ENCODE results near the gene HOXA6. TPM values are rescaled to one million over a fixed set of nuclear protein-coding genes. Genes with fewer than 3 reads are reported as not detected.

HOXA6 gene
- total and polyA plus RNA-seq, 2 donors (not counting 1 experiment from before 2014, with no cell fraction given), result 0.18 to 0.49 TPM

- DNase-seq (peak; percentile 49), ATAC-seq (ENCODE audit: low read depth) (no peak)
- no peak for TF ChIP-seq EZH2 (IDR thresholded peaks at IDR 0.05; ENCODE audit: borderline replicate concordance, insufficient read depth, low read depth, low read length, poor library complexity, severe bottlenecking)
- TF ChIP-seq CTCF (IDR thresholded peaks at IDR 0.05), result no peak
- H3K27ac ChIP-seq (ENCODE audit: low read length in 2 of 2), result peak overlapping the region in 1 of 2 donors; percentile 2
- no peaks in the 10 kb centered on the region for H3K9me3 Mint-ChIP-seq (ENCODE audit: insufficient read depth)
- H3K9ac ChIP-seq (ENCODE audit: low read length), result peak overlapping the region; percentile 91
- H2AFZ ChIP-seq (ENCODE audit: insufficient read depth, low read depth, low read length, poor library complexity, severe bottlenecking), result peak overlapping the region; percentile 93
- H3K27me3 ChIP-seq (replicated peaks in 1 of 4; ENCODE audit: control extremely low read depth in 1 of 4, control insufficient read depth in 3 of 4, insufficient read depth in 4 of 4, low read length in 3 of 4), result peaks cover 0 to 80% (median 49%) of the 10 kb centered on the region in 4 experiments
- peaks cover 35% of the 10 kb centered on the region for H3K4me1 Mint-ChIP-seq
- intact Hi-C loops (cut with micrococcal nuclease), result loop anchor here (1.0 to 5.0 kb wide), 6 partner anchors 34 to 1235 kb away; partner anchors contain the start of gene SKAP2
- peak overlapping the region; percentile 97 for H3K4me2 ChIP-seq (replicated peaks; ENCODE audit: low read depth, low read length, poor library complexity, severe bottlenecking)
- no peaks in the 10 kb centered on the region for H3K36me3 ChIP-seq (replicated peaks in 1 of 2; ENCODE audit: control extremely low read depth in 1 of 2, control insufficient read depth in 1 of 2, extremely low read depth in 1 of 2, insufficient read depth in 2 of 2, low read length in 1 of 2)
- ChIA-PET CTCF (interaction anchor here (0.7 to 1.0 kb wide), 4 partner anchors 54 to 416 kb away, joined by 3 to 4 read pairs (median 4); no protein-coding TSS in a partner anchor), POLR2A (interaction anchor here (0.6 to 0.7 kb wide), 2 partner anchors 433 to 1458 kb away, joined by 5 to 11 read pairs; no protein-coding TSS in a partner anchor)
- H3K79me2 ChIP-seq (ENCODE audit: control insufficient read depth, insufficient read depth, low read length), result no peaks in the 10 kb centered on the region
- peaks cover 0 to 21% (median 0%) of the 10 kb centered on the region in 3 donors for H3K9me3 ChIP-seq (ENCODE audit: control extremely low read depth in 1 of 3, control insufficient read depth in 2 of 3, insufficient read depth in 1 of 3, low read length in 2 of 3)
- H3K27me3 Mint-ChIP-seq, result peaks cover 59% of the 10 kb centered on the region
- H3K4me3 ChIP-seq (ENCODE audit: control extremely low read depth in 1 of 5, extremely low read depth in 1 of 5, insufficient read depth in 1 of 5, low read depth in 2 of 5, low read length in 4 of 5), result peak overlapping the region; percentile 68 to 91 (median 79)
- H3K4me3 Mint-ChIP-seq, result peak overlapping the region; percentile 88
- H4K20me1 ChIP-seq (ENCODE audit: control insufficient read depth, insufficient read depth, low read length, poor library complexity, severe bottlenecking), result peaks cover 12% of the 10 kb centered on the region
- peak overlapping the region; percentile 68 for H3K27ac Mint-ChIP-seq
- H3K4me1 ChIP-seq (ENCODE audit: control insufficient read depth in 2 of 2, insufficient read depth in 2 of 2, low read length in 2 of 2), result peaks cover 34 to 40% of the 10 kb centered on the region in 2 donors
- WGBS (ENCODE audit: insufficient coverage), result under 1% methylated on average over 20 of the region's 41 CpGs
Observed at GRCh38 chr7:27096768-27097514, 50.6 kb downstream of the HOXA6 start.

Data from B cell (primary cell).